Endothelial cell of umbilical vein (primary cell): ENCODE results near the gene SEPTIN10. TPM values are rescaled to one million over a fixed set of nuclear protein-coding genes. Genes with fewer than 3 reads are reported as not detected.

Experiments used
- BruUV-seq: library from RNA; stranded (reverse); fragments of 400-500 nt; replicated peaks from 2 replicates; lab custom pipeline; 2021; lab: Mats Ljungman, UMichigan
- CTCF ChIA-PET: fragments of 300-600, 350-600 bp; sonication (Branson Sonifier 250); formaldehyde crosslinking; loops from one replicate; lab custom pipeline; 2021; ENCODE audit warnings: antibody characterized with exemption, inconsistent platforms; lab: Charles Lee
- POLR2A ChIA-PET: fragments of 300-600, 350-600 bp; sonication (Branson Sonifier 250); formaldehyde crosslinking; loops from one replicate; lab custom pipeline; 2021; ENCODE audit warnings: antibody characterized with exemption, inconsistent platforms; lab: Charles Lee
- DNase-seq: peaks from one replicate; pipeline ENCODE4 v3.0.0-alpha.2; 2011; ENCODE audit warnings: low read depth, low spot score
- FAIRE-seq: peaks from 2 replicates; lab custom pipeline; 2011; peaks lifted over from hg19 to GRCh38; lab: Jason Lieb, UNC
- H2AFZ ChIP-seq: 2 replicates; pipeline ENCODE4 v1.6.0; 2012; ENCODE audit warnings: low read depth, low read length, control low read depth, inconsistent platforms
- H3K27ac ChIP-seq: 2 replicates; pipeline ENCODE4 v1.5.1; 2011; ENCODE audit warnings: low read depth, mild to moderate bottlenecking, control low read depth, low read length, moderate library complexity; ENCODE audit not compliant: insufficient read depth
- H3K27me3 ChIP-seq, 2 experiments: 2 replicates each; pipeline versions ENCODE4 v1.6.0 to v1.6.1; 2011; ENCODE audit warnings: low read length in 2 of 2, mixed read lengths in 1 of 2; ENCODE audit not compliant: control insufficient read depth in 2 of 2, insufficient read depth in 2 of 2
- H3K36me3 ChIP-seq, 2 experiments: 2 replicates in 1 of 2; 3 replicates in 1 of 2; pipeline ENCODE4 v1.5.1; 2011; ENCODE audit warnings: low read length in 2 of 2, mild to moderate bottlenecking in 1 of 2, moderate library complexity in 1 of 2; ENCODE audit not compliant: control insufficient read depth in 2 of 2, insufficient read depth in 2 of 2; ENCODE audit errors: extremely low read depth in 1 of 2
- H3K4me1 ChIP-seq: 3 replicates; pipeline ENCODE4 v1.5.1; 2011; ENCODE audit warnings: mild to moderate bottlenecking, low read length; ENCODE audit not compliant: control insufficient read depth, insufficient read depth; ENCODE audit errors: extremely low read depth
- H3K4me2 ChIP-seq: 2 replicates; pipeline ENCODE4 v1.6.1; 2011; ENCODE audit warnings: low read length, control low read depth, mixed read lengths; ENCODE audit not compliant: insufficient read depth
- H3K4me3 ChIP-seq, 3 experiments: fragments of 200-600 bp in 1 of 3; sonication (generic), shearing (Covaris generic) in 1 of 3; replicated peaks in 1 of 3; 2 replicates each; pipeline ENCODE4 v1.5.1; 2011 to 2016; ENCODE audit warnings: control low read depth in 3 of 3, low read length in 3 of 3, mild to moderate bottlenecking in 2 of 3, inconsistent platforms in 1 of 3, low read depth in 1 of 3, moderate library complexity in 1 of 3; ENCODE audit not compliant: insufficient read depth in 1 of 3
- H3K79me2 ChIP-seq: 2 replicates; pipeline ENCODE4 v1.6.0; 2012; ENCODE audit warnings: low read length, inconsistent platforms; ENCODE audit not compliant: control insufficient read depth, insufficient read depth
- H3K9ac ChIP-seq: replicated peaks from 2 replicates; pipeline ENCODE3; 2011; ENCODE audit warnings: low read length, control low read depth; ENCODE audit not compliant: insufficient read depth; ENCODE audit errors: extremely low read depth
- H3K9me1 ChIP-seq: replicated peaks from 3 replicates; pipeline ENCODE4 v1.6.0; 2011; ENCODE audit warnings: mild to moderate bottlenecking, low read length; ENCODE audit not compliant: control insufficient read depth, insufficient read depth; ENCODE audit errors: extremely low read depth
- H3K9me3 ChIP-seq: replicated peaks from 2 replicates; pipeline ENCODE4 v1.5.1; 2012; ENCODE audit warnings: low read length, inconsistent platforms; ENCODE audit not compliant: control insufficient read depth, insufficient read depth
- H4K20me1 ChIP-seq: replicated peaks from 2 replicates; pipeline ENCODE3; 2011; ENCODE audit warnings: mild to moderate bottlenecking, low read length; ENCODE audit not compliant: control insufficient read depth, insufficient read depth; ENCODE audit errors: extremely low read depth
- FOS ChIP-seq: IDR thresholded peaks from 2 replicates; pipeline ENCODE4 v1.6.1; 2011; ENCODE audit warnings: mild to moderate bottlenecking, low read length, moderate library complexity, borderline replicate concordance; ENCODE audit not compliant: insufficient read depth
- MYC ChIP-seq: IDR thresholded peaks from one replicate; pipeline ENCODE4 v1.6.1; 2011; ENCODE audit warnings: mild to moderate bottlenecking, low read depth, low read length
- POLR2A ChIP-seq: IDR thresholded peaks from 2 replicates; pipeline ENCODE4 v1.6.1; 2012; ENCODE audit warnings: low read depth, mild to moderate bottlenecking, control low read depth, low read length
- dilution Hi-C: fragments of 300-500 bp; cut with MboI; formaldehyde crosslinking; loops from one replicate; pipeline ENCODE4 v1.15.0; 2019; ENCODE audit warnings: low sequenced_read_pairs; ENCODE audit not compliant: extremely low pct_ligation_motif_present
- intact Hi-C: fragments of 100-400 bp; cut with micrococcal nuclease; formaldehyde crosslinking; loops from one replicate; pipeline ENCODE4 v1.10.0; 2022
- polyA plus RNA-seq, 4 experiments: library from polyadenylated mRNA; depleted of rRNA in 3 of 4; stranded (reverse) in 3 of 4; unstranded in 1 of 4; fragments of >200 nt; gene quantifications; 2 replicates each; pipeline versions ENCODE4 v1.2.1 to v1.2.3, GENCODE V29; 2011 to 2012; ENCODE audit warnings: missing spikeins in 1 of 4
- total RNA-seq: library from RNA; stranded (reverse); gene quantifications from 2 replicates; pipeline ENCODE4 v1.2.3, GENCODE V29; 2021
- TF ChIP-seq, protein P1 (sequence below): IDR thresholded peaks from 2 replicates; pipeline ENCODE4 v1.6.1; 2011; ENCODE audit not compliant: insufficient read depth, insufficient read length
- TF ChIP-seq, protein P2 (sequence below), 2 donors: IDR thresholded peaks; 1 replicate in 1 of 2; 2 replicates in 1 of 2; pipeline ENCODE4 v1.5.1; 2011; ENCODE audit warnings: low read length in 2 of 2, mild to moderate bottlenecking in 2 of 2, moderate library complexity in 2 of 2, control low read depth in 1 of 2, inconsistent platforms in 1 of 2, low read depth in 1 of 2; ENCODE audit not compliant: insufficient read depth in 1 of 2; ENCODE audit errors: extremely low read depth in 1 of 2

The SEPTIN10 gene
- total and polyA plus RNA-seq, 2 donors (not counting 3 experiments of a cell fraction or from before 2014, with no cell fraction given) = 26.1 to 121 TPM

DNA sequence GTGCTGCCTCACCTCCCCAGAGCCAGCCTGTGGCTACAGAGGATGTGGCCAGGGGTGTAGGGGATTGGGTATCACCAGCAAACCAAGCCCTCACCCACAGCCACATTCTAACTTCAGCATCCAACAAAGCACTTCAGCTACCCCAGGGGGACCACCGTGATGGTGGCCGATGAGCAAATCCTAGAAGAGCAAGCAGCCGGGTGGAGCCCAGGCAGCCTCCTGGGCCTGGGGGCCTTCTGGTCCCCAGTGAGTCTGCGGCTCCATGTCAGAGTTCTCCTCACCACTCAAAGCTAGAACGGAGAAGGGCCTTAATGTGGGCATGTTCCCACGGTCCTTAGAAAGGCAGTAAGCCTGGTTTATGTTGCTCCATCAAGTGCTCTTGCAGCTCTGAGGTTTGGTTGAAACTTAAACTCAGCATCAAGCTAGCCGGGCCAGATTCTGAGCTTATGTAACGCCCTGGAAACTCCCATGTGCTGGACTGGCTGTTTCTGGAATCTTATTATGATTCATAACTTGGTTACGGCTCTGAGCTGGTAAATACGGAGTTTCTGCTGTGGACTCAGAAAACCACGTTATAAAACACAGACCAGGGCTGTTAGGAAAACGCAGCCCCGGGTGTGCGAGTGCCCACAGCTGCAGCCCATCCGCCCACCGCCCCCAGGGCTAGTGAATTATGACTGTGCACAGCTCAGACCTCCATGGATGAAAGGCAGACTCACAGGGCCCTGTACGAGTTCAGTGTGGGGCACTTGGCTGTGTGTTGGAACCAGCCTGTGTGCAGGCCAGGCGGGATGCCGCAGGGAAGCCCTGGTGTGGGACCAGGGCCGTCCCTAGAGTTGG, 99.8 kb downstream of the SEPTIN10 start:
- BruUV-seq = no TSS peak
- DNase-seq (no peak), FAIRE-seq (no peak)
- intact Hi-C loops = loop anchor here (5.0 kb wide), 1 partner anchor 92 kb away; no protein-coding TSS in a partner anchor
- ChIA-PET CTCF (interaction anchor here (1.0 to 4.3 kb wide), 3 partner anchors 10 to 387 kb away, joined by 3 to 10 read pairs (median 5); no protein-coding TSS in a partner anchor), POLR2A (no interaction called here)
- Histone ChIP-seq H4K20me1 (no peaks in the 10 kb centered on the region), H3K27ac (no peak overlapping the region), H3K9me1 (no peaks in the 10 kb centered on the region), H3K27me3 (no peaks in the 10 kb centered on the region), H3K4me2 (no peak overlapping the region), H3K9me3 (no peaks in the 10 kb centered on the region), H3K79me2 (no peaks in the 10 kb centered on the region), H3K36me3 (no peaks in the 10 kb centered on the region), H3K4me3 (no peak overlapping the region), H3K4me1 (no peaks in the 10 kb centered on the region), H3K9ac (no peak overlapping the region), H2AFZ (no peak overlapping the region)
- TF ChIP-seq, protein P1, sequence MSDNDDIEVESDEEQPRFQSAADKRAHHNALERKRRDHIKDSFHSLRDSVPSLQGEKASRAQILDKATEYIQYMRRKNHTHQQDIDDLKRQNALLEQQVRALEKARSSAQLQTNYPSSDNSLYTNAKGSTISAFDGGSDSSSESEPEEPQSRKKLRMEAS = no peak
- TF ChIP-seq, protein P2, sequence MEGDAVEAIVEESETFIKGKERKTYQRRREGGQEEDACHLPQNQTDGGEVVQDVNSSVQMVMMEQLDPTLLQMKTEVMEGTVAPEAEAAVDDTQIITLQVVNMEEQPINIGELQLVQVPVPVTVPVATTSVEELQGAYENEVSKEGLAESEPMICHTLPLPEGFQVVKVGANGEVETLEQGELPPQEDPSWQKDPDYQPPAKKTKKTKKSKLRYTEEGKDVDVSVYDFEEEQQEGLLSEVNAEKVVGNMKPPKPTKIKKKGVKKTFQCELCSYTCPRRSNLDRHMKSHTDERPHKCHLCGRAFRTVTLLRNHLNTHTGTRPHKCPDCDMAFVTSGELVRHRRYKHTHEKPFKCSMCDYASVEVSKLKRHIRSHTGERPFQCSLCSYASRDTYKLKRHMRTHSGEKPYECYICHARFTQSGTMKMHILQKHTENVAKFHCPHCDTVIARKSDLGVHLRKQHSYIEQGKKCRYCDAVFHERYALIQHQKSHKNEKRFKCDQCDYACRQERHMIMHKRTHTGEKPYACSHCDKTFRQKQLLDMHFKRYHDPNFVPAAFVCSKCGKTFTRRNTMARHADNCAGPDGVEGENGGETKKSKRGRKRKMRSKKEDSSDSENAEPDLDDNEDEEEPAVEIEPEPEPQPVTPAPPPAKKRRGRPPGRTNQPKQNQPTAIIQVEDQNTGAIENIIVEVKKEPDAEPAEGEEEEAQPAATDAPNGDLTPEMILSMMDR (IDR thresholded peaks at IDR 0.05; ENCODE audit: extremely low read depth in 1 of 2, insufficient read depth in 1 of 2, low read depth in 1 of 2, low read length in 2 of 2) = no peak
- TF ChIP-seq FOS (no peak), POLR2A (no peak), MYC (no peak)
- dilution Hi-C loops = no loop called here
